ENCODE measurements around the gene CNTNAP5.

Gene CNTNAP5

DNA sequence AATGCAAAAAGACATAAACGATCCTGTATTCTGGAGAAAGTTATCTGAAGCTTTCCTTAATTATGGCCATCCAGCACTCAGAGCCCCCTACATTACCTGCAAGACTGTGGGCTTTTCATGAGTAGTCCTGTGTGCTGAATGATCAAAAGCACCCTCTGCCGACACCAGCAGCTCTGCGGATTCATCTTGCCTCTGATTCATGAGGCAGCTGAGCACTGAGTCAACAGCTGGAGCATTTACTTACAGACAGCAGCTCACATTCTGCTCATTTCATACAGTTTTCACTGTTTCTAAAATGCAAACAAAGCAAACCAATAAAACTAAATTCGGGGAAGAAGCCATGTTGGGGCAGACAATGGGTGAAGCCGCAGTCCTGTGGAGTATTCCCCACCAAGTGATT, 886.5 kb downstream of the CNTNAP5 start:
- no peak for DNase-seq (ENCODE audit: low spot score)

DNA sequence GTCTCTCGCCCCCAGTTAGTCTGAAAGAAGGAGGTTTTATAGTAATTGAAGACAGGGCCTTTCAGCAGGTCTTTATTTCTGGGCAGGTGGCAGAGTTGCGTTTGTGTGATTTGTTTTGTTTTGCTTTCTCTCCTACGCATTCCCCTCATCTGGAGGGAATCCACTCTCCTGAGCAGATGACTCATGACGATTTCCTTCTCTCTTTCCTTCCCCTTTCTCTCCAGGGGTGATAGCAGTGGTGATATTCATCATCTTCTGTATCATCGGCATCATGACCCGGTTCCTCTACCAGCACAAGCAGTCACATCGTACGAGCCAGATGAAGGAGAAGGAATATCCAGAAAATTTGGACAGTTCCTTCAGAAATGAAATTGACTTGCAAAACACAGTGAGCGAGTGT, 888.8 kb downstream of the CNTNAP5 start:
- no peak for DNase-seq (ENCODE audit: low spot score)

DNA sequence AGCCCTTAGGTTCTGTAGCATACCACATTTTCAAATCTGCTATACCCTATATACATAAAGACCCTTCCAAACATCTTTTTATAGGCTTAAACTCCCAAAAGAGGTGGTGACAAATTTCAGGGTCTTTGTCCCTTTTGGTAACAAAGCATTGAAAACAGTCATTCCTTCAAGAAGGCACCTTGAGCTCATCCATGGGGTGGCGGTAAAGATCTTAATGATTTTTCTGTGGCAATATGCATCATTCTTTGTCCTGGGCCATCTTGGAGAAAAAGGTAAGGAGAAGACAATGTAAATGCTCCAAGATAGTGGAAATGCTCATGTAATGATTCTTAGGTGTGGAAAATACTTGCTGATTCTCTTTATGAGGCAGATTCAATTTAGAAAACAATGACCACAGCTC, 890.5 kb downstream of the CNTNAP5 start:
- DNase-seq (ENCODE audit: low spot score), result no peak

DNA sequence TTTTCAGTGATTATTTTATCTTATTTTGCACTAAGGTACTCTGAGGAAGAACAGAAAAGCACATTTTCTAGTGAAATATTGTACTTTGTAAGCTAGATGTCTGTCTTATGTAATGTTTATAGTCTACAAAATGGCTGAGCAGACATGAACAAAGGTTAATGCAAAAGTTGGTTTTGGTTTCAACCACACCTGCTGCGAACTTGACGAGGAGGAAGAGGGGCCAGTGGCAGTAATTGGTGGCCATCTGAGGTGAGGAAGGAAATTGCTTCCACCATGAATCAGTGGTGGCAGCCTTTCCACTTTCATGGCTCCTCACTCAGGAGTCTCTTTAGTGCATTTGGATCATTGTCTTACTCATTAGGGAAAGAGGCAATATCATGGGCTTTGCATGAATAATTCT, 894.2 kb downstream of the CNTNAP5 start:
- DNase-seq (ENCODE audit: low spot score), result no peak

DNA sequence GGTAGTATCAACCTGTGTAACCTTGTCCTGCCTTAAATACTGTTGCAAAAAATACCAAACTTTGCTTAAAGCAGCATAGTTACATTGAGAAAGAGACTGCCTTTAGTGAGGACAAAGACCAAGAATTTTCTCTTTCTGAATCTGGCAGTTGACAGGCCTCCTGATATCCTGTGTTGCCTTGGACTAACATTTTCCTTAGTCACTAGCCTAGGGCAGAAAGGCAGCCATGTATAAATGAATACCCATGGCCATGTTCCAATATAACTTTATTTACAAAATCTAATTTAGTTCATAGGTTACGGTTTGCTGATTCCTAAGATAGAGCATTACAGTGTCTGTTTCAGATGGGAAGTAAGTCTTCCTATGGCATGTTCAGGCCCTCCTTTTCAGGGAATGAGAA, 895.4 kb downstream of the CNTNAP5 start:
- no peak for DNase-seq (ENCODE audit: low spot score)

DNA sequence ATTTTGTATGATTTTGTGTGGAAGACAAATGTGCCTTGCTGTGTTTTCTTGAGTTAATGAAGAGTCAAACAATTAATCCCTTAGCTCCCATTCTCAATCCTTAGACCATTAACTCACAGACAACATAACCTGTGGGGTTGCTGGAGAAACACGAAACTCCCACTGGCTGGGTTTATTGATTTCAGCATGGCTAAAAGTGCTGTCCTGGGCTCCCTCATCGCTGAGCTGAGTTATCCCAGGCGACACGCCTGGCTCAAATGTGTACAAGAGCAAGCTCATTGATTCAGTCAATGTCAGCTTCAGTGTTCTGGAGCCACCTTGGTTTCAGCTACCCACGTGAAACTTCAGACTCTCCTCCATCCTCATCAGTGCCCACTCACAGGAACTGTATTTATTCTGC, 896.1 kb downstream of the CNTNAP5 start:
- no peak for DNase-seq (ENCODE audit: low spot score)

DNA sequence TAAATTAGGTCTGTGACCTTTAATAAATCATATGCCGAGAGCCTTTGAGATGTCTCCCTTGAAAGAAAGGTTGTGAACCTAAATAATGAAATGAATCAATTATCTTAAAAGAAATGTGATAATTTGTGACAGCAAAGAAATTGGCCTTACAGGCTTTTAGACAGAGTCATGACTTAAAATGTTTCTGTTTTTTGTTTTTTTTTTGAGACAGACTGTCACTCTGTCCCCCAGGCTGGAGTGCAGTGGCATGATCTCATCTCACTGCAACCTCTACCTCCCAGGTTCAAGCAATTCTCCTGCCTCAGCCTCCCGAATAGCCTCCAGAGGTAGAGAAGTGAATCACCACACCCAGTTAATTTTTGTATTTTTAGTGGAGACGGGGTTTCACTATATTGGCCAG, 898.0 kb downstream of the CNTNAP5 start:
- DNase-seq (ENCODE audit: low spot score), result no peak

DNA sequence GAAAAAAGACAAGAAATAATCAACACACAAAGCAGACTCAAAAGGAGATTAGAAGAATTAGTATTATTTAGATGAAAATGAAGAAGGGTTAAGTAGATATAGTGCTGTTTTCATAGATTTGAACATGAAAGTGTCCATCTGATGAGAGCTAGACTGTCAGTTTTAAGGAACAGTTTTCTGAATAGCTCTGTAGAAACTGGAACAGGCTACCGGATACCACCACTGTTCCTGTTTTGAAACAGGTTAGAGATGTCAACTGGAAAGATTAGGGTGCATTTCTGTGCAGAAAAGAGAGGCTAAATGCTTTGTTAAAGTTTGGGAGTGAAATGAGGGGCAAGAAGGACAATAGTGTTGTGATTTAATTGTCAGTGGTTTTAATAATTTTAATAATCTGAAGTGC, 908.8 kb downstream of the CNTNAP5 start:
- no peak for DNase-seq (ENCODE audit: low spot score)

DNA sequence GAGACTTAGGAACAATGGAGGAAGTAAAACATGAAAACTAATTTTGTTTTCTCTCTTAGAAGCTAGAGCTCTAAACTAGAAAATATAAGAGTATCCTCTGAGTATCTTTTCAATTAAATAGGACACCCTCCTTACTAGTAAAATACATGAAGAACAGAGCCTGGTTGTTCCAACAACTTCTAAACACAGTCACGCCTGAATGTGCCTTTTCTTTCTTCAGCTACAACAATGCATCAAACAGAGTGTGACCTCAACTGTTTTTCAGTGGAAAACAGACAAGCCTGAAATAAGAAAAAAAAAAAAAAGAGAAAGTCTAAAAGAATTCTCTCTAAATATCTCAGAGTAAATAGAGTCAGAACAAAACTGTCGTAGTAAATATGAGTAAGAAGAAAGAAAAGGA, 928.8 kb downstream of the CNTNAP5 start:
- DNase-seq (ENCODE audit: low spot score), result no peak

DNA sequence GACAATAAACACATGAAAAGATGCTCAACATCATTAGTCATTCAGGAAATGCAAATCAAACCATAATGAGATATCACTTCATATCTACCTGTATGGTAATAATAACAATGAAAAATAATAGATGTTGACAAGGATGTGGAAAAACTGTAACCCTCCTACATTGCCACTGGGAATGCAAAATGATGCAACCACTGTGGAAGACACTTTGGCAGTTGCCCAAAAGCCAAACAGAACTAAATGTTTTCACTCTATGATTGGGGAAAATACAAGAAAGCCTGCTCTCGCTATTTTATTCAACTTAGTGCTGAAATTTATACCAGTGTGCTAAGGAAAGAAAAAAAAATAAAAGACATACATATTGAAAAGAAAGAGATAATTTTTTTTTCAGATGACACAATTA, 934.5 kb downstream of the CNTNAP5 start:
- DNase-seq (ENCODE audit: low spot score), result no peak

DNA sequence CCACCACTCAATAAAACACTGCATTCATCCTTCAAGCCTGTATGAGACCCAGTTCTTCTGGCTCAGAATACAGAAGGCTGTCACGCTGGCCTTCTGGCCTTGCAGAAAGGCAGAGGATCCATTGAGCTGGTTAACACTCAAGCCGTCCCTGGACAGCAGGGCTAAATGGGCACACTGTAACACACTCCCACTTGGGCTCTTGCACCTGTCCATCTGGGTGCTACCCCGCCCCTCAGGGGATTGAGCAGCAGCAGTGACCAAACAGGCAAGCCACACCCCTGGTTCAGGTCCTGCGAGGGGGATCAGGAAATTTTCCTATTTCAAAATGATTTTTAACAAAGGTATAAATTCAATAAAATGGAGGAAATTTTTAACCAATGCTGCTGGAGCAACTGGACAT, 936.0 kb downstream of the CNTNAP5 start:
- no peak for DNase-seq (ENCODE audit: low spot score)
